HG03439 (cell line): ENCODE data around the gene OR4C16.

Experiments
- ATAC-seq: cut with Tn5 transposase; IDR thresholded peaks from one replicate; pipeline ENCODE4 v1.9.1; 2021; ENCODE audit warnings: mild to moderate bottlenecking, moderate library complexity; ENCODE audit not compliant: unreplicated experiment

OR4C16 gene, protein sequence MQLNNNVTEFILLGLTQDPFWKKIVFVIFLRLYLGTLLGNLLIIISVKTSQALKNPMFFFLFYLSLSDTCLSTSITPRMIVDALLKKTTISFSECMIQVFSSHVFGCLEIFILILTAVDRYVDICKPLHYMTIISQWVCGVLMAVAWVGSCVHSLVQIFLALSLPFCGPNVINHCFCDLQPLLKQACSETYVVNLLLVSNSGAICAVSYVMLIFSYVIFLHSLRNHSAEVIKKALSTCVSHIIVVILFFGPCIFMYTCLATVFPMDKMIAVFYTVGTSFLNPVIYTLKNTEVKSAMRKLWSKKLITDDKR

DNA sequence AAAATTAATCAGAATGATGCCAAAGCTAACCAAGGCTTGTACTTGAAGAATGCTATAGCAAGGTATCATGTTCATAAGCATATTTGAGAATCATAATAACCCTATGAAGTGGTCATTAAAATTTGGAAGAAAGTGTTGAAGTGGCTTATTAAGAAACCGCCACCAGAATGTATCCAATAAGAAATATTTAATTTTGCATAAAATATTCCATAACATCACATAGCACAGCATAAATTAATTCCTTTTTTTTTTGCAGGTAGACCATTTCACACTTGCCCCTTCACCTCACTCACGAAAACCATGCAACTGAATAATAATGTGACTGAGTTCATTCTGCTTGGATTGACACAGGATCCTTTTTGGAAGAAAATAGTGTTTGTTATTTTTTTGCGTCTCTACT lies at the start of gene OR4C16:
OR4C16 (plus strand) TSS at position 301 of the 400 bp plus-strand sequence; CDS start at position 301, 0 bp downstream.
- ATAC-seq, result no peak

DNA sequence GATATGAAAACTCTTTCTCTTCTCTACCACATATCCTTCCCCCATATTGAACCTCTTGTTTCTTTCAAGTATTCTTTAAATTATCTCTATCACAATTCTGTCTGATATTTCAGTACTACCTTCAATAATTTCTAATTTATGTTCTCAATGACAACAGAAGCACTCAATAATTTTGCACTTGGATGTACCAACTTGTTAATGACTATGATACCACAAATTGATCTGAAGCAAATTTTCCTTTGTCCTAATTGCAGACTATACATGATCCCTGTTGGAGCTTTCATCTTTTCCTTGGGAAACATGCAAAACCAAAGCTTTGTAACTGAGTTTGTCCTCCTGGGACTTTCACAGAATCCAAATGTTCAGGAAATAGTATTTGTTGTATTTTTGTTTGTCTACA lies 17.8 kb upstream of the OR4C16 start, which contains the start of gene OR4C15:
OR4C15 (plus strand) TSS at position 301 of the 400 bp plus-strand sequence; CDS start at position 301, 0 bp downstream.
- ATAC-seq, result no peak

DNA sequence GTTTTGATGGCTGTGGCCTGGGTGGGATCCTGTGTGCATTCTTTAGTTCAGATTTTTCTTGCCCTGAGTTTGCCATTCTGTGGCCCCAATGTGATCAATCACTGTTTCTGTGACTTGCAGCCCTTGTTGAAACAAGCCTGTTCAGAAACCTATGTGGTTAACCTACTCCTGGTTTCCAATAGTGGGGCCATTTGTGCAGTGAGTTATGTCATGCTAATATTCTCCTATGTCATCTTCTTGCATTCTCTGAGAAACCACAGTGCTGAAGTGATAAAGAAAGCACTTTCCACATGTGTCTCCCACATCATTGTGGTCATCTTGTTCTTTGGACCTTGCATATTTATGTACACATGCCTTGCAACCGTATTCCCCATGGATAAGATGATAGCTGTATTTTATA lies 620 bp downstream of the OR4C16 start:
- ATAC-seq, result no peak

DNA sequence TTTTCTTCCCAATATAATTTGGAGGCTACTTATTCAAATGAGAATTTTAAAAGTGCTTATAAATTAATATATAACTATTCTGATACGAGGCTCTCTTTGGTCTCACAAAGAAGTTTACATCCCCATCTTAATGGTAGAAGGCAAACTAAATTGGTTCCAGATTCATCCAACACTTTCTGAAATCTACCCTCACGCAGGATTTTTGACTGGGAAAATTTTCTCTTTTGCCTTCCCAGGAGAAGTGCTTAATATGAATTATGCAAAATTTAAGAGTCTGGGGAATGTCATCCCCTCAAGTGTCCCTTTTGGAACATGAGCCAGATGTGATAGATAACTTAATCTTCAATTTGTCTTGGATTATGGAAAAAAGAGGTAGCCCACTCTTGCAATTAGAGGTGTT lies 35.6 kb downstream of the OR4C16 start, which contains the start of gene OR4C11:
OR4C11 (minus strand) TSS at position 101 of the 400 bp plus-strand sequence. CDS start 3,272 bp downstream, outside the sequence.
- no peak for ATAC-seq
